Lower leg skin (tissue), 4 donors: Measurements from ENCODE around the gene PPARG. TPM values are rescaled to one million over a fixed set of nuclear protein-coding genes. Genes with fewer than 3 reads are reported as not detected.

Source experiments
- DNase-seq, 2 donors: peaks; one replicate each; pipeline ENCODE4 v3.0.0-alpha.2; 2019; ENCODE audit warnings: low spot score in 2 of 2
- H3K4me3 ChIP-seq: fragments of 200-600 bp; sonication (generic); 2 replicates; pipeline ENCODE4 v1.5.1; 2017; ENCODE audit warnings: mild to moderate bottlenecking, low read depth; ENCODE audit not compliant: poor library complexity, severe bottlenecking
- CTCF ChIP-seq, 3 donors: fragments of 450-650 bp; IDR thresholded peaks; one replicate each; pipeline ENCODE4 v1.5.1; 2016; ENCODE audit warnings: antibody characterized with exemption in 3 of 3, mild to moderate bottlenecking in 3 of 3, moderate library complexity in 2 of 3
- POLR2A ChIP-seq, 2 donors: fragments of 450-650 bp; IDR thresholded peaks; one replicate each; pipeline ENCODE4 v1.6.1; 2016 to 2017; ENCODE audit warnings: antibody characterized with exemption in 2 of 2, mild to moderate bottlenecking in 1 of 2, moderate library complexity in 1 of 2
- WGBS, 2 donors: methylation state at CpG; one replicate each; pipeline ENCODE4 v1.1.5; 2018; 5-methylcytosine and 5-hydroxymethylcytosine counted together
- intact Hi-C: fragments of 100-400 bp; cut with DNase I; formaldehyde crosslinking; loops from one replicate; pipeline ENCODE4 v1.15.0; 2023; ENCODE audit warnings: low total_unique reads
- total RNA-seq, 4 donors: library from RNA; depleted of rRNA; stranded (reverse); fragments of >200 nt; gene quantifications; one replicate each; pipeline ENCODE4 v1.1.0, GENCODE V29; 2016

The PPARG gene
- total RNA-seq, 4 donors from 2014 or later: 8.4 to 14.1 (median 9.8) TPM

DNA sequence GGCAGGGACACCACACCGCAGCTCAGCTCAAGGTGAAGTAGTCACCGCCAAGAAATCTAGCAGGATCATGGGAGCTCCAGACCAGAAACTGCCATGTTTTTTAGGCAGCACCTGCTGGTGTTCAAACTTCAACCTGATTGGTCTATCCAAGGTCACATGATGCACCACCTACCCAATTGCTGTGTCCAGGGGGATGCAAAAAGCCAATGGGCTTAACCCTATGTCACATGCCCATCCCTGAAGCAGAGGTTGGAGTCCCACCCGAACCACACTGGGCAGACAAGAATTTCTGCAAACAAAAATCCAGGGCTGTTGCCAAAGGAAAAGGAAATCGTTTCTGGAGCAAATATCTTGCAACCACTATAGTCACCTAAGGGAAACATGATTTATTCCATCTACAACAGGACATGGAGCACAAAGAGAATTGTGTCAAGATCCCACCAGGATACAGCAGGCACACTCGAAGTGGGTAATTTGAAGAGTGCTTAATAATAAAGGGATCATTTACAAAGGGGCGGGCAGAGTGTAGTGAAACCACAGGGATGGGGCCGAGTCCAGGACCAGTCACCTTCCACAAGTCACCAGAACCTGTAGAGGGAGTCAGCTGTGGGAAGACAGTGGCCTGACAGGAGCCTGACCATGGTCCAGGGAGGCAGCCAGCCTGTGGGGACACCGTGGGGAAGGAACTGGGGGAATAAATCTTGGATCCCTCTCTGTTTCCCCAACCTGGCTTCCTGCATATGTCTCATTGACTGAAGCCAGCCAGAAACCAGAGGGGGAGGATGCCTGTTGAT, 161.2 kb downstream of the PPARG start:
- intact Hi-C loops: no loop called here
- 71 to 73% methylated on average over 8 of the region's 8 CpGs for WGBS, 2 donors
- H3K4me3 ChIP-seq: no peak overlapping the region
- no peak for TF ChIP-seq CTCF (IDR thresholded peaks at IDR 0.05)
- TF ChIP-seq POLR2A (IDR thresholded peaks at IDR 0.05): no peak
- DNase-seq: no peak

- intact Hi-C loops: no loop called here
- WGBS, 2 donors: 87 to 88% methylated on average over 5 of the region's 5 CpGs
- no peak for DNase-seq
Observed at GRCh38 chr3:12451481-12451880, 162.6 kb downstream of the PPARG start.

DNA sequence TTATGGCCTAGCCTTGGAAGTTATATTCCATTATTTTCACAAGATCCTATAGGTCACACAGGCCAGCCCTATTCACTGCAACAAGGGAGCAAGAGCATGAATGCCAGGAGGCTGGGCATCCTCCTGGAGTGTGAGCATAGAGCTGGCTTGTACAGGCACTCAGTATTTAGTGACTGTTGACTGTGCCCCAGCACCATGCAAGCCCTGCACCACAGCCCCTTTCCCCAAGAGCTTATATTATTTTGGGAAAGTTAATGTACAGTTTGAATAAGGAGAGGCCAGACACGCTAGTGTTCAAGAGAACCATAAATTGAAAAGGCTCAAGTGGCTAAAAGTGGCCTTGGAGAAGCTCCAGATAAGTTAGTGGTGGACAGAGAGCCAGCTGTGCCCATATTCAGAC, 163.1 kb downstream of the PPARG start:
- H3K4me3 ChIP-seq: no peak overlapping the region
- DNase-seq: no peak
- TF ChIP-seq CTCF (IDR thresholded peaks at IDR 0.05) (no peak), POLR2A (IDR thresholded peaks at IDR 0.05) (no peak)
- 92 to 93% methylated on average over 1 of the region's 1 CpG for WGBS, 2 donors
- intact Hi-C loops: no loop called here

More at GRCh38 chr3:12451481-12451880, 162.6 kb downstream of the PPARG start:
- no peak for TF ChIP-seq CTCF (IDR thresholded peaks at IDR 0.05)
- no peak for TF ChIP-seq POLR2A (IDR thresholded peaks at IDR 0.05)
- no peak overlapping the region for H3K4me3 ChIP-seq

DNA sequence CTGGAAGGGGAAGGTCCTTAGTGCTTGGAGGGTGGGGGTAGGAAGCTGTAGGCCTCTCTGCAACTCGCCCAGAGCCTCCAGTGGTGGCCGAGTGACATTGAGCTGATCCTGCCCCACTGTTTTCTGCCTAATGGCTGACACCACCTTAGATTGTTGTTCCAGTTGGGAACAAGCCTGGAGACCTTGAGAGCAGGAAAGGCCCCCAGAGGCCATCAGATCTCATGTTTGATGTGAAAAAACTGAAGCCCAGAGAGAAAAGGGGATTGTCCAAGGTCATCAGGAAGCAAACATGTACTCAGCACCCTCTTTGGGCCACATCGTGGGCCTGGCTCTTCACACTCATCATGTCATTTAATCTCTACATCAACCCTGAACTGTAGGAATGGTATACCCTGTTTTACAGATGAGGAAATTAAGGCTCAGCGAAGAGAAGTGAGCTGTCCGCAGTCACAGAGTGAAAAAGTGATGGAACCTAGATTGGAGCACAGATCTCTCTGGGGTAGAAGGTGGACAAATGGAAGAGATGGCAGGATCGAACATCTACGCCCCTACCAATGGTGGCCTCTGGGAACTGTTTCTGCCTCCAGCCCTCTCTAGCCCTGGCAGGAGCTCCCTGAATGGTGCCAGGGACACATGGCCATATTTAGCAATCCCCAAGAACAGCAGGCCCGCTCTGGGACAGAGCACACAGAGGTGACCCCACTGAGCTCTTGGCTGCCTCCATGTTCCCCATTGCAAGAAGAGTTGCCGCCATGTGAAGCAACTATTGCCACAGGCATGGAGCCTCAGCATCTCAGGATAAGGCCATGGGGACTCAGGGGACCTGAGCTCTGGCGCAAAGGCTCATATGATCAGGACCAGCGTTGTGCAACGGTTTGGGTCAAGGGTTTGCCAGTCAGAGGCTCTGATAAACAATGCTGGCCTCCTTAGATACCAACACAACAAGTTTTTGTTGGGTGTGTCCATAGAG, 163.8 kb downstream of the PPARG start:
- intact Hi-C loops: no loop called here
- no peak overlapping the region for H3K4me3 ChIP-seq
- DNase-seq: no peak
- WGBS, 2 donors: 91 to 93% methylated on average over 12 of the region's 12 CpGs
- no peak for TF ChIP-seq POLR2A (IDR thresholded peaks at IDR 0.05)
- no peak for TF ChIP-seq CTCF (IDR thresholded peaks at IDR 0.05)

DNA sequence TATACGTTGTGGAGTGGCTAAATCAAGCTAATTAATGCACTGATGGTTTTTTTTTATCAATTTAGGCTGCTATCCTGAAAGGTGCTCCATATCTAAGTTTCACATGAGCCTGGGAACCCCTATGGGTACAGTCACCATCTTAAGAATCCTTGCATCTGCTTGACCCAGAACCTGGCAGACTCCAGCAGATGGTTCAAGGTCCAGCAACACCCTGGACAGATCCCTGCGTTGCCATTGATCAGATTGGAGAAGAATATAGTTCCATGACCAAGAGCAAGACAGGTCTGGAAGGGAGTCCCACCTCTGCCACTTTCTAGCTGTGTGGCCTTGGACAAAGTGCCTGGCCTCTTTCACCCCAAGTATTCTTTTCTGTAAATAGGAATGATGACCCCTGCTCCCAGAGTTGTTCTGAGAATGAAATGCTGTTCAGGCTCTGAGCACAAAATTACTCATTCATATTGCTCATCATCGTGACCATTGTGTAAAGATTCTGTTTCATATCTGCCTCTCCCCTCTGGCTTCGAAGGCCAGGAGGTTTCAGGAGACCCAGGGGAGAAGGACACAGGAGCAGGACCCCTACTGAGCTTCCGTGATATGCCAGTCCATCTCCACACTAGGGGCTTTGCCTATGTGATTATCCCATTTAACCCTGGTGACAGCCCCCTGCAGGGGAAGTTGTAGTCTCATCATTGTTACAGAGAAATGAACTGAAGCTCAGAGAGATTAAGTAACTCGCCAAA, 165.4 kb downstream of the PPARG start:
- no peak for TF ChIP-seq POLR2A (IDR thresholded peaks at IDR 0.05)
- TF ChIP-seq CTCF (IDR thresholded peaks at IDR 0.05): no peak
- no peak for DNase-seq
- no peak overlapping the region for H3K4me3 ChIP-seq
- WGBS, 2 donors: 82 to 85% methylated on average over 6 of the region's 6 CpGs
- intact Hi-C loops: no loop called here
